H9 (cell line): ENCODE measurements around the gene NLE1. TPM values are rescaled to one million over a fixed set of nuclear protein-coding genes. Genes with fewer than 3 reads are reported as not detected.

Experiments used
- DNase-seq: peaks from one replicate; pipeline ENCODE4 v3.0.0-alpha.2; 2017
- H2AFZ ChIP-seq: one replicate; pipeline ENCODE4 v1.6.1; 2013; ENCODE audit warnings: mild to moderate bottlenecking, low read length, control low read depth, moderate library complexity
- H2AK5ac ChIP-seq: 2 replicates; pipeline ENCODE4 v1.6.1; 2013; ENCODE audit warnings: low read length, control low read depth, mixed read lengths; ENCODE audit not compliant: insufficient read length
- H2BK120ac ChIP-seq: one replicate; pipeline ENCODE4 v1.6.1; 2013; ENCODE audit warnings: low read depth, mild to moderate bottlenecking, low read length, control low read depth, inconsistent platforms; ENCODE audit not compliant: poor library complexity, severe bottlenecking
- H2BK12ac ChIP-seq: 2 replicates; pipeline ENCODE4 v1.6.1; 2013; ENCODE audit warnings: low read length, control low read depth, mixed read lengths, low read depth; ENCODE audit not compliant: insufficient read length
- H2BK15ac ChIP-seq: 2 replicates; pipeline ENCODE4 v1.6.1; 2013; ENCODE audit warnings: low read depth, low read length, control low read depth
- H2BK20ac ChIP-seq: one replicate; pipeline ENCODE4 v1.6.1; 2013; ENCODE audit warnings: low read depth, mild to moderate bottlenecking, low read length, control low read depth, inconsistent platforms; ENCODE audit not compliant: poor library complexity, severe bottlenecking
- H2BK5ac ChIP-seq: 2 replicates; pipeline ENCODE4 v1.6.1; 2013; ENCODE audit warnings: low read length, control low read depth, mixed read lengths; ENCODE audit not compliant: insufficient read length
- H3K14ac ChIP-seq: 2 replicates; pipeline ENCODE4 v1.6.1; 2013; ENCODE audit warnings: low read length, control low read depth; ENCODE audit not compliant: insufficient read depth
- H3K18ac ChIP-seq: 2 replicates; pipeline ENCODE4 v1.6.1; 2013; ENCODE audit warnings: low read depth, mild to moderate bottlenecking, mixed read lengths, low read length, control low read depth; ENCODE audit not compliant: insufficient read length
- H3K23ac ChIP-seq: 2 replicates; pipeline ENCODE4 v1.6.1; 2013; ENCODE audit warnings: low read length, control low read depth, mixed read lengths, low read depth; ENCODE audit not compliant: insufficient read length
- H3K23me2 ChIP-seq: 2 replicates; pipeline ENCODE4 v1.6.1; 2013; ENCODE audit warnings: low read depth, mild to moderate bottlenecking, mixed read lengths, low read length, control low read depth; ENCODE audit not compliant: insufficient read length, poor library complexity, severe bottlenecking
- H3K27ac ChIP-seq: 2 replicates; pipeline ENCODE4 v1.5.1; 2013; ENCODE audit warnings: low read length, control low read depth, mixed read lengths, low read depth; ENCODE audit not compliant: insufficient read length
- H3K27me3 ChIP-seq: 2 replicates; pipeline ENCODE4 v1.6.1; 2013; ENCODE audit warnings: low read length, control low read depth, inconsistent platforms; ENCODE audit not compliant: insufficient read depth
- H3K4ac ChIP-seq: 2 replicates; pipeline ENCODE4 v1.6.1; 2013; ENCODE audit warnings: low read depth, mild to moderate bottlenecking, control low read depth, inconsistent platforms, low read length, moderate library complexity
- H3K4me1 ChIP-seq: 2 replicates; pipeline ENCODE4 v1.6.1; 2013; ENCODE audit warnings: low read length, control low read depth, inconsistent platforms; ENCODE audit not compliant: insufficient read depth
- H3K4me2 ChIP-seq: 2 replicates; pipeline ENCODE4 v1.6.1; 2013; ENCODE audit warnings: low read length, control low read depth, mixed read lengths; ENCODE audit not compliant: insufficient read length, insufficient read depth
- H3K56ac ChIP-seq: 2 replicates; pipeline ENCODE4 v1.6.1; 2013; ENCODE audit warnings: low read depth, mild to moderate bottlenecking, mixed read lengths, low read length, control low read depth; ENCODE audit not compliant: insufficient read length
- H3K79me1 ChIP-seq: 2 replicates; pipeline ENCODE4 v1.6.1; 2013; ENCODE audit warnings: low read depth, mild to moderate bottlenecking, moderate library complexity, low read length, control low read depth, inconsistent platforms; ENCODE audit not compliant: insufficient read depth, poor library complexity, severe bottlenecking
- H3K79me2 ChIP-seq: 2 replicates; pipeline ENCODE4 v1.6.1; 2013; ENCODE audit warnings: low read length, control low read depth, inconsistent platforms; ENCODE audit not compliant: insufficient read depth
- H3K9ac ChIP-seq: 2 replicates; pipeline ENCODE4 v1.6.1; 2013; ENCODE audit warnings: low read length, control low read depth, mixed read lengths; ENCODE audit not compliant: insufficient read length; ENCODE audit errors: extremely low read depth
- H3K9me3 ChIP-seq: one replicate; pipeline ENCODE4 v1.6.1; 2013; ENCODE audit warnings: low read depth, low read length, inconsistent platforms; ENCODE audit not compliant: control insufficient read depth
- H3T11ph ChIP-seq: one replicate; pipeline ENCODE4 v1.6.1; 2013; ENCODE audit warnings: mild to moderate bottlenecking, low read length, control low read depth, inconsistent platforms
- H4K20me1 ChIP-seq: one replicate; pipeline ENCODE4 v1.6.1; 2013; ENCODE audit not compliant: control insufficient read depth, insufficient read length, insufficient read depth
- H4K5ac ChIP-seq: 2 replicates; pipeline ENCODE4 v1.6.1; 2013; ENCODE audit warnings: low read depth, mild to moderate bottlenecking, mixed read lengths, low read length, control low read depth; ENCODE audit not compliant: insufficient read length
- H4K8ac ChIP-seq: replicated peaks from 2 replicates; pipeline ENCODE4 v1.6.1; 2013; ENCODE audit warnings: low read length, control low read depth, mixed read lengths, low read depth; ENCODE audit not compliant: insufficient read length
- H4K91ac ChIP-seq: 2 replicates; pipeline ENCODE4 v1.6.1; 2013; ENCODE audit warnings: low read depth, mild to moderate bottlenecking, moderate library complexity, mixed read lengths, low read length, control low read depth; ENCODE audit not compliant: insufficient read length
- H3K27ac Mint-ChIP-seq, 3 experiments: 2 replicates in 2 of 3; 3 replicates in 1 of 3; pipeline ENCODE4 v1.8.0; 2020 to 2021; ENCODE audit warnings: mixed read lengths in 3 of 3, mild to moderate bottlenecking in 1 of 3, moderate library complexity in 1 of 3
- H3K27me3 Mint-ChIP-seq: 2 replicates; pipeline ENCODE4 v1.8.0; 2021; ENCODE audit warnings: low read depth, mild to moderate bottlenecking, moderate library complexity, mixed read lengths
- H3K36me3 Mint-ChIP-seq, 3 experiments: 2 replicates in 2 of 3; 3 replicates in 1 of 3; pipeline ENCODE4 v1.8.0; 2020 to 2021; ENCODE audit warnings: low read depth in 3 of 3, mixed read lengths in 3 of 3; ENCODE audit not compliant: insufficient read depth in 1 of 3
- H3K4me1 Mint-ChIP-seq, 2 experiments: 2 replicates each; pipeline ENCODE4 v1.8.0; 2020; ENCODE audit warnings: mixed read lengths in 2 of 2
- H3K4me3 Mint-ChIP-seq, 2 experiments: 2 replicates in 1 of 2; 3 replicates in 1 of 2; pipeline ENCODE4 v1.8.0; 2020 to 2021; ENCODE audit warnings: mild to moderate bottlenecking in 2 of 2, mixed read lengths in 2 of 2, moderate library complexity in 1 of 2
- H3K9me3 Mint-ChIP-seq, 2 experiments: 2 replicates in 1 of 2; 3 replicates in 1 of 2; pipeline ENCODE4 v1.8.0; 2020; ENCODE audit warnings: mild to moderate bottlenecking in 2 of 2, mixed read lengths in 2 of 2, moderate library complexity in 1 of 2
- WGBS: extraction: QIAGEN DNeasy Blood & Tissue Kit; methylation state at CpG from one replicate; pipeline ENCODE4 v1.1.7; 2013; ENCODE audit warnings: missing lambda C conversion rate, low lambda C conversion rate, mixed read lengths; ENCODE audit not compliant: insufficient read length; ENCODE audit errors: extremely low coverage; 5-methylcytosine and 5-hydroxymethylcytosine counted together
- total RNA-seq: library from RNA; stranded (reverse); gene quantifications from 2 replicates; pipeline ENCODE4 v1.2.1, GENCODE V29; 2021
- TF ChIP-seq, protein P1 (sequence below): fragments of 200-600 bp; sonication (generic); conservative IDR thresholded peaks from 3 replicates; pipeline ENCODE4 v1.8.0; 2021; ENCODE audit warnings: antibody characterized with exemption, mild to moderate bottlenecking

NLE1 gene
- total RNA-seq, 1 experiment from 2014 or later = 43.9 TPM

DNA sequence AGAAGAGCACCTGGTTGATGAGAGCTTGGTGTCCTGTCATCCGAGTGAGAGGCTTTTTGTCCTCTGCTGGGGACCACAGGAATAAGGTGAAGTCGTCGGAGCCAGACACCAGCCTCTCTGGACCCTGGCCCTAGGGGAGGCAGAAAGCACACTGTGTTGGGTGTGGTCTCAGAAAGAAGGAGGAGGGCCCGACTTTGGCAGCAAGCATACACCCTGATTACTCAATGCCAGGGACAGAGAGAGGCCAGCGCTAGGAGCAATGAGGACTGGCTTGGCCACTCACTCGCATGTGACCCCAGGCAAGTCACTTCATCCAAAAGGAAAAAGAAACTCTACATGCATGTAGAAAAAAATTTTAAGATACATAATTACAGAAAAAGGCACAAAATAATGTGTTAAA is 6.8 kb downstream of the NLE1 start:
- H2BK5ac ChIP-seq = no peak overlapping the region
- H3K4me1 ChIP-seq = no peaks in the 10 kb centered on the region
- no peaks in the 10 kb centered on the region; a peak in 1 of 5 replicates for H3K9me3 Mint-ChIP-seq
- H3K4ac ChIP-seq = no peak overlapping the region
- H2AK5ac ChIP-seq = no peak overlapping the region
- no peak overlapping the region for H2BK15ac ChIP-seq
- H3T11ph ChIP-seq = no peak overlapping the region
- no peaks in the 10 kb centered on the region for H3K27me3 ChIP-seq
- peaks cover 5% of the 10 kb centered on the region for H3K79me1 ChIP-seq
- H2BK120ac ChIP-seq = no peak overlapping the region
- no peak overlapping the region for H3K14ac ChIP-seq
- H3K4me2 ChIP-seq = no peak overlapping the region
- H3K9ac ChIP-seq = no peak overlapping the region
- H4K91ac ChIP-seq = no peak overlapping the region
- no peaks in the 10 kb centered on the region for H4K20me1 ChIP-seq
- no peak overlapping the region for H3K18ac ChIP-seq
- no peak overlapping the region for H2BK20ac ChIP-seq
- no peaks in the 10 kb centered on the region for H3K23me2 ChIP-seq
- WGBS = no CpG with 5 or more reads among the region's 6 CpGs
- H3K27me3 Mint-ChIP-seq = no peaks in the 10 kb centered on the region
- H3K23ac ChIP-seq = no peak overlapping the region
- no peak overlapping the region for H4K8ac ChIP-seq
- TF ChIP-seq, protein P1, sequence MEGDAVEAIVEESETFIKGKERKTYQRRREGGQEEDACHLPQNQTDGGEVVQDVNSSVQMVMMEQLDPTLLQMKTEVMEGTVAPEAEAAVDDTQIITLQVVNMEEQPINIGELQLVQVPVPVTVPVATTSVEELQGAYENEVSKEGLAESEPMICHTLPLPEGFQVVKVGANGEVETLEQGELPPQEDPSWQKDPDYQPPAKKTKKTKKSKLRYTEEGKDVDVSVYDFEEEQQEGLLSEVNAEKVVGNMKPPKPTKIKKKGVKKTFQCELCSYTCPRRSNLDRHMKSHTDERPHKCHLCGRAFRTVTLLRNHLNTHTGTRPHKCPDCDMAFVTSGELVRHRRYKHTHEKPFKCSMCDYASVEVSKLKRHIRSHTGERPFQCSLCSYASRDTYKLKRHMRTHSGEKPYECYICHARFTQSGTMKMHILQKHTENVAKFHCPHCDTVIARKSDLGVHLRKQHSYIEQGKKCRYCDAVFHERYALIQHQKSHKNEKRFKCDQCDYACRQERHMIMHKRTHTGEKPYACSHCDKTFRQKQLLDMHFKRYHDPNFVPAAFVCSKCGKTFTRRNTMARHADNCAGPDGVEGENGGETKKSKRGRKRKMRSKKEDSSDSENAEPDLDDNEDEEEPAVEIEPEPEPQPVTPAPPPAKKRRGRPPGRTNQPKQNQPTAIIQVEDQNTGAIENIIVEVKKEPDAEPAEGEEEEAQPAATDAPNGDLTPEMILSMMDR = no peak
- H3K9me3 ChIP-seq = no peaks in the 10 kb centered on the region
- DNase-seq = no peak
- no peak overlapping the region for H3K27ac Mint-ChIP-seq
- no peak overlapping the region for H3K56ac ChIP-seq
- H4K5ac ChIP-seq = no peak overlapping the region
- no peak overlapping the region for H3K4me3 Mint-ChIP-seq
- H3K4me1 Mint-ChIP-seq = no peaks in the 10 kb centered on the region
- H2AFZ ChIP-seq = no peak overlapping the region
- H3K79me2 ChIP-seq = peaks cover 2% of the 10 kb centered on the region; the same call in 1 of the 2 replicates
- no peak overlapping the region for H2BK12ac ChIP-seq
- H3K36me3 Mint-ChIP-seq = peaks cover 66 to 97% (median 82%) of the 10 kb centered on the region in 3 experiments
- H3K27ac ChIP-seq = no peak overlapping the region
